Measurements from ENCODE around the gene ZDHHC19. TPM values are rescaled to one million over a fixed set of nuclear protein-coding genes. Genes with fewer than 3 reads are reported as not detected.
A peak's percentile ranks its signal among the peaks of the same experiment; 100 is the strongest.

ZDHHC19 gene
- total RNA-seq, 1 donor from 2014 or later = not detected

- DNase-seq (ENCODE audit: low read depth) = no peak
- Histone ChIP-seq H3K36me3 (ENCODE audit: control insufficient read depth, insufficient read depth, low read length) (no peaks in the 10 kb centered on the region), H3K27me3 (ENCODE audit: control insufficient read depth, insufficient read depth, low read length) (peaks cover 12% of the 10 kb centered on the region), H3K4me3 (ENCODE audit: low read depth, low read length) (no peak overlapping the region)
- TF ChIP-seq, protein P1, sequence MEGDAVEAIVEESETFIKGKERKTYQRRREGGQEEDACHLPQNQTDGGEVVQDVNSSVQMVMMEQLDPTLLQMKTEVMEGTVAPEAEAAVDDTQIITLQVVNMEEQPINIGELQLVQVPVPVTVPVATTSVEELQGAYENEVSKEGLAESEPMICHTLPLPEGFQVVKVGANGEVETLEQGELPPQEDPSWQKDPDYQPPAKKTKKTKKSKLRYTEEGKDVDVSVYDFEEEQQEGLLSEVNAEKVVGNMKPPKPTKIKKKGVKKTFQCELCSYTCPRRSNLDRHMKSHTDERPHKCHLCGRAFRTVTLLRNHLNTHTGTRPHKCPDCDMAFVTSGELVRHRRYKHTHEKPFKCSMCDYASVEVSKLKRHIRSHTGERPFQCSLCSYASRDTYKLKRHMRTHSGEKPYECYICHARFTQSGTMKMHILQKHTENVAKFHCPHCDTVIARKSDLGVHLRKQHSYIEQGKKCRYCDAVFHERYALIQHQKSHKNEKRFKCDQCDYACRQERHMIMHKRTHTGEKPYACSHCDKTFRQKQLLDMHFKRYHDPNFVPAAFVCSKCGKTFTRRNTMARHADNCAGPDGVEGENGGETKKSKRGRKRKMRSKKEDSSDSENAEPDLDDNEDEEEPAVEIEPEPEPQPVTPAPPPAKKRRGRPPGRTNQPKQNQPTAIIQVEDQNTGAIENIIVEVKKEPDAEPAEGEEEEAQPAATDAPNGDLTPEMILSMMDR (IDR thresholded peaks at IDR 0.05; ENCODE audit: insufficient read depth, low read length, poor library complexity, severe bottlenecking) = no peak
These were observed 8.7 kb downstream of the ZDHHC19 start for GRCh38 chr3:196202516-196202970.

DNA sequence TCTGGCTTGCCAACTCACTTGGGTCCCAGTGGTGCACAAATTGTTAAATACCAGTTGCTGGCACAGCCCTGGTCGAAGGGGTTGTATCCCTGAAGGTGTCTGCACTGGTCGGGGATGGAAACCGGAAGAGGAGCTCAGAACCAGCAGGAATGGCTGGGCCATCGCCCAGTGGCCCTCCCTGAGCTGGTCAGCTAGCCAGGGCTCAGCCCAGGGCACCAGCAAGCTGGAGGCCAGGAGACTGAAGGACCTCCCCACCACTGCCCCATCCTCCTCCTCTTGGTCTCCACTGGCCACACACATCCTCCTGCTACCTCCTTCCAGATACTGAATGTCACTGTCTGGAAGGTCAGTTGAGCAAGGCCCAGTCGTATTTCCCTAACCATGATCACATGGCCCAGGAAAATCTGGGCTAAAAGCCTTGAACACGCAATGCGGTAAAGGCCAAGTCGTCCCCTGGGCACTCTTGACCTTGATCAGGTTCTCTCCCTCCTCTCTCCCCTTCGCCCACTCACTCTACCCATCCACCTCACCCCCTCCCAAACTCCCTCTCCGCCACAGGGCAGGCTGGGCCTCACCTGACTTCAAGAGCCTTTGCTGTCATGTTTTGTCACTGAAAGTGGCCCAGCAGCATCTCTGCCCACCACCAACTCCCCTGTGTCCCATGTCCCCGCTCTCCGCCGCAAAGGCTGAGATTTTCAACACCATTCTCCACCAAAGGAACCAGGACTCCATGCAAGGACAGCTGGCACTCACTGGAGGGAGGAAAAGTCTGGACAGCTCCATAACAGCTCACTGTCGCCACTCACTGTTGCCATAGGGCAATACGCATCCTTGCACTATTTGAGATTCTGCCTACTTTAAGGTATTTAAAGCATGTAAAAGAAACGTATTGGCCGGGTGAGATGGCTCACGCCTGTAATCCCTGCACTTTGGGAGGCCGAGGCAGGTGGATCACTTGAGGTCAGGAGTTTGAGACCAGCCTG is 12.1 kb downstream of the ZDHHC19 start:
- DNase-seq (ENCODE audit: low read depth) = no peak
- no peak overlapping the region for H3K4me3 ChIP-seq (ENCODE audit: low read depth, low read length)
- H3K36me3 ChIP-seq (ENCODE audit: control insufficient read depth, insufficient read depth, low read length) = no peaks in the 10 kb centered on the region
- H3K27me3 ChIP-seq (ENCODE audit: control insufficient read depth, insufficient read depth, low read length) = peaks cover 5% of the 10 kb centered on the region
- TF ChIP-seq, protein P1 (IDR thresholded peaks at IDR 0.05; ENCODE audit: insufficient read depth, low read length, poor library complexity, severe bottlenecking) = peak; percentile 18

DNA sequence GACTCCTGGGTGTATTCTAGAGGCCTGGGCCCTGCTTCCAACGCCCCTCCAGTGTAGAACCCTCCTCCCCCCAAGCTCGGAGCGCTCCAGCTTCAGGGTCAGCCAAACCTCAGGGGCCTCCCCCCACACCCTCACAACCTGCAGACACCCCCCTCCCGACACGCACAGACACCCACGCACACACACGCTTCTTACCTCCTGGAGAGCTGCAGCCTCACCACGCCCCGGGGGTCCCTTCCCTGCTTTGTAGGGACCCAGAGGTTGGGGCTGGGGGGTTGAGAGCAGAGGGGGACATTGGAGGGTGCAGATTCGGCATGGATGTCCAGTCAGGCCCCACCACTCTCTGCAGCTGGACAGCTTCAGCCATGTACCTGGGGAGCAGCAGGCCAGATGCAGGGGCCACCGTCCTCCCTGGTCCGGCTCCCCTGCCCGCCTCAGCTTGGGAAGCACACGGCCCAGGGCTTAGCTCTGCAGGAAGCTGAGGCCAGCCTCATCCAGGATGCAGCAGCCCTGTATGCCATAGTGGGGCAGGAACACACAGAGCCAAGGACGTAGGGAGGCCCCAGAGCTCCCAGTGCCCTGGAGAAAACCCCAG is 13.0 kb downstream of the ZDHHC19 start:
- Histone ChIP-seq H3K4me3 (ENCODE audit: low read depth, low read length) (no peak overlapping the region), H3K36me3 (ENCODE audit: control insufficient read depth, insufficient read depth, low read length) (no peaks in the 10 kb centered on the region), H3K27me3 (ENCODE audit: control insufficient read depth, insufficient read depth, low read length) (no peaks in the 10 kb centered on the region)
- TF ChIP-seq, protein P1 (IDR thresholded peaks at IDR 0.05; ENCODE audit: insufficient read depth, low read length, poor library complexity, severe bottlenecking) = no peak
- no peak for DNase-seq (ENCODE audit: low read depth)

DNA sequence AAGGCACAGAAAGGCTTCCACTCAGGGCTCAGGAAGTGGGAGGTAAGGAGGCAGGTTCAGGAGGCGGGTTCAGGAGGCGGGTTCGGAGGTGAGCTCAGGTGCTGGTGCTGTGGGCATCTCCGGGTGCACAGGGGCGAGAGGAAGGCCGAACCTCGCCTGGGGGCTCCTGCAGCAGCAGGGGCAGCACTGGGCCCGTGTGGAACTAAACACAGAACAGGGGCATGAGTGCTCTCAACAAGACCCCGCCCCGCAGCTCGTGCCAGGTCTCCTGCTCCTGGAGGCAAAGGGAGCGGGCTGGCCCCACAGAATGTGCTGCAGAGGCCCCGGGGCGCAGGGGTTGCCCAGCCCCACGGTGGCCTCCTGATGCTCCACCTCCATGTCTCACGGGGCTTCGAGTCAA is 13.7 kb downstream of the ZDHHC19 start:
- TF ChIP-seq, protein P1 (IDR thresholded peaks at IDR 0.05; ENCODE audit: insufficient read depth, low read length, poor library complexity, severe bottlenecking) = no peak
- Histone ChIP-seq H3K27me3 (ENCODE audit: control insufficient read depth, insufficient read depth, low read length) (no peaks in the 10 kb centered on the region), H3K4me3 (ENCODE audit: low read depth, low read length) (no peak overlapping the region), H3K36me3 (ENCODE audit: control insufficient read depth, insufficient read depth, low read length) (no peaks in the 10 kb centered on the region)
- no peak for DNase-seq (ENCODE audit: low read depth)

DNA sequence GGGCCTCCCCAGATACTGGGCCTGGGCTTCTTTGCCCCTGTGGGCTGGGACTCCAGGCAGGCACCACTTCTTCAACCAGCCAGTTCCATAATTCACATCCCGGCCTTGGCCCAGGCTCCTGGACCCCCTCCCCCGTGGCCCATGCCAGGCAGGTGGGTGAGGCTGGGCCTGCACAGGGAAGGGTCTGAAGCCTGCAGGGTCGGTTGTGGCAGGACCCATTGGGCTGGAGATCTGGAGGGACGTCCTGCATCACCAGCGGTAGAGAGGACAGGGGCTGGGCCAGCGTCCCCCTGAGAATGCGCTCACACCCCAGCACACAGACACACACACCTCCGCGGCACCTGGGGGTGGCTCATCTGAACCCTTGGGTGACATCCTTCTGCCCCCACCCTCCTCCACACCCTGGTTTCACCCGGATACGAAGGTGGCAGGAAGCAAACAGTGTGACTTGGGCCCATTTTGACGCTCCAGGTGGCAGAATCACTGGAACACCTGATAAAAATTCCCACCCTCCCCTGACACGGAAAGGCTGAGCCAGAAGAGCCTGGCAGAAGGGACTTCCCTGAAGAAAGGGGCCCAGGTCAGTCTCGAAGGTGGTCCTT is 15.4 kb downstream of the ZDHHC19 start:
- no peak overlapping the region for H3K4me3 ChIP-seq (ENCODE audit: low read depth, low read length)
- no peak for DNase-seq (ENCODE audit: low read depth)
- H3K36me3 ChIP-seq (ENCODE audit: control insufficient read depth, insufficient read depth, low read length) = no peaks in the 10 kb centered on the region
- TF ChIP-seq, protein P1 (IDR thresholded peaks at IDR 0.05; ENCODE audit: insufficient read depth, low read length, poor library complexity, severe bottlenecking) = no peak
- H3K27me3 ChIP-seq (ENCODE audit: control insufficient read depth, insufficient read depth, low read length) = no peaks in the 10 kb centered on the region
